Thoracic aorta (tissue), 2 donors: Measurements from ENCODE around the gene WAPL. TPM values are rescaled to one million over a fixed set of nuclear protein-coding genes. Genes with fewer than 3 reads are reported as not detected.
A peak's percentile ranks its signal among the peaks of the same experiment; 100 is the strongest.
"Not testable (repeated sequence)": the region's sequence is repeated elsewhere in the genome, so short reads cannot be mapped to it uniquely, and the experiment has no call there.

ENCODE experiments used
- ATAC-seq: fragments of 150-250 bp; one replicate; pipeline ENCODE4 v1.8.0; 2017; ENCODE audit warnings: low read depth; ENCODE audit not compliant: insufficient number of reproducible peaks, low FRiP score
- DNase-seq: peaks from one replicate; pipeline ENCODE4 v3.0.0-alpha.2; 2020; ENCODE audit warnings: low spot score
- H3K27ac ChIP-seq, 2 donors: fragments of 200-600 bp; sonication (generic); 1 replicate in 1 of 2; 2 replicates in 1 of 2; pipeline ENCODE4 v1.5.1; 2016; ENCODE audit warnings: mild to moderate bottlenecking in 2 of 2, moderate library complexity in 2 of 2
- H3K27me3 ChIP-seq: fragments of 200-600 bp; sonication (generic); replicated peaks from 2 replicates; pipeline ENCODE4 v1.6.0; 2016; ENCODE audit warnings: mild to moderate bottlenecking; ENCODE audit not compliant: insufficient read depth
- H3K36me3 ChIP-seq: fragments of 200-600 bp; sonication (generic); one replicate; pipeline ENCODE4 v1.5.1; 2016
- H3K4me1 ChIP-seq, 2 donors: fragments of 200-600 bp; sonication (generic); 1 replicate in 1 of 2; 2 replicates in 1 of 2; pipeline versions ENCODE4 v1.5.1 to v1.6.0; 2016; ENCODE audit warnings: low read depth in 2 of 2, mild to moderate bottlenecking in 1 of 2; ENCODE audit not compliant: control insufficient read depth in 1 of 2
- H3K4me3 ChIP-seq: fragments of 200-600 bp; sonication (generic); 2 replicates; pipeline ENCODE4 v1.5.1; 2016; ENCODE audit warnings: mild to moderate bottlenecking
- H3K9me3 ChIP-seq: fragments of 200-600 bp; sonication (generic); 2 replicates; pipeline ENCODE4 v1.5.1; 2016
- total RNA-seq, 2 donors: library from RNA; depleted of rRNA; stranded (reverse); fragments of >200 nt; gene quantifications; one replicate each; pipeline versions ENCODE4 v1.1.0 to v1.2.3, GENCODE V29; 2016
- TF ChIP-seq, protein P1 (sequence below): fragments of 200-600 bp; sonication (generic); IDR thresholded peaks from one replicate; pipeline ENCODE4 v1.5.1; 2019; ENCODE audit warnings: antibody characterized with exemption

WAPL gene
- total RNA-seq, 2 donors from 2014 or later, result 25.9 to 52.7 TPM

DNA sequence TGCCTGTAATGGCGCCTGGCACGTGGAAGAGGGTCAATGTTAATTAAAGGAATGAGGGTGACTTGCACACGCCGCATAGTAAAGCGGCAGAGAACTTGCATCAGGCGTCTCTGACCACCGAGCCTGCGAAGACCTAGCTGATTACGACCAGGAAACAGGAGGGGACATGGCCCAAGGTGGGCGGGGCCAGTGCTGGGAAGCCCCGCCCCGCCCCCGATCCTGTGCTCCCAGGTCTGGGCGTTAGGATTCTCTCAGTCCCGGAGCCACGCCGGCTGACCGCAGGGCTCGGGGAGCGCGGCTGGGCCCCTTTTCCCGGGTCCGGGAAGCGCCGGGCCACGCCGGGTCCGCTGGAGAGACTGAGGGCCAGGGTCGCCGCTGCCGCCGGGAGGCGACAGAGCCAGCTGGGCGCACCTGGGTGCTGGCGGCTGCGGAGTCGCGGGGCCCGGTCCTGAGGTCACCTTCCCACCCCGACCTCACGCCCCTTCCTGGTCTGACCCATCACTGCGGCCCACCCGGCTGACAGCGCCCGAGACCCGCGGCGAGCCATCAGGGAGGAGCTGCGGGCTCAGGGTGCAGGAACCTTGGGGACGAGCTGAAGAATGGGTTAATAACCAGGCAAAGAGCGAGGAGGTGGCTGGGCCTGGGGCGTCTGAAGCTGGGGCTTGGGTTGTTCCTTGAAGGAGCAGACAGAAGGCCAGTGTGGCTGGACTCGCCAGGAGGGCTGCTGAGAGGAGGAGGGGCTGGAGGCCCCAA is 132.0 kb downstream of the WAPL start:
- no peak overlapping the region for H3K27ac ChIP-seq
- DNase-seq, result no peak

DNA sequence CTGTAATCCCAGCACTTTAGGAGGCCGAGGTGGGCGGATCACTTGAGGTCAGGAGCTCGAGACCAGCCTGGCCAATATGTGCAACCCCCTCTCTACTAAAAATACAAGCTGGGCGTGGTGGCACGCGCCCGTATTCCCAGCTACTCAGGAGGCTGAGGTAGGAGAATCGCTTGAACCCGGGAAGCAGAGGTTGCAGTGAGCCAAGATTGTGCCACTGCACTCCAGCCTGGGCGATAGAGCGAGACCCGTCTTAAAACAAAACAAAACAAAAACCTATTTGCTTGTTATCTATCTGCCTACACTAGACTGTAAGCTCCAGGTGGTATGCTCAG is 132.5 kb downstream of the WAPL start:
- H3K27ac ChIP-seq, ATAC-seq, DNase-seq, H3K9me3 ChIP-seq, H3K4me1 ChIP-seq, H3K27me3 ChIP-seq, H3K36me3 ChIP-seq: not testable (repeated sequence)
- peak overlapping the region; percentile 57 for H3K4me3 ChIP-seq

More for the DNA sequence above, 132.0 kb downstream of the WAPL start:
- Histone ChIP-seq H3K4me1 (peaks cover 6 to 10% of the 10 kb centered on the region in 2 donors), H3K36me3 (no peaks in the 10 kb centered on the region), H3K4me3 (peak overlapping the region; percentile 57), H3K27me3 (no peaks in the 10 kb centered on the region), H3K9me3 (no peaks in the 10 kb centered on the region)
- TF ChIP-seq, protein P1, sequence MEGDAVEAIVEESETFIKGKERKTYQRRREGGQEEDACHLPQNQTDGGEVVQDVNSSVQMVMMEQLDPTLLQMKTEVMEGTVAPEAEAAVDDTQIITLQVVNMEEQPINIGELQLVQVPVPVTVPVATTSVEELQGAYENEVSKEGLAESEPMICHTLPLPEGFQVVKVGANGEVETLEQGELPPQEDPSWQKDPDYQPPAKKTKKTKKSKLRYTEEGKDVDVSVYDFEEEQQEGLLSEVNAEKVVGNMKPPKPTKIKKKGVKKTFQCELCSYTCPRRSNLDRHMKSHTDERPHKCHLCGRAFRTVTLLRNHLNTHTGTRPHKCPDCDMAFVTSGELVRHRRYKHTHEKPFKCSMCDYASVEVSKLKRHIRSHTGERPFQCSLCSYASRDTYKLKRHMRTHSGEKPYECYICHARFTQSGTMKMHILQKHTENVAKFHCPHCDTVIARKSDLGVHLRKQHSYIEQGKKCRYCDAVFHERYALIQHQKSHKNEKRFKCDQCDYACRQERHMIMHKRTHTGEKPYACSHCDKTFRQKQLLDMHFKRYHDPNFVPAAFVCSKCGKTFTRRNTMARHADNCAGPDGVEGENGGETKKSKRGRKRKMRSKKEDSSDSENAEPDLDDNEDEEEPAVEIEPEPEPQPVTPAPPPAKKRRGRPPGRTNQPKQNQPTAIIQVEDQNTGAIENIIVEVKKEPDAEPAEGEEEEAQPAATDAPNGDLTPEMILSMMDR, result no peak
- no peak for ATAC-seq

DNA sequence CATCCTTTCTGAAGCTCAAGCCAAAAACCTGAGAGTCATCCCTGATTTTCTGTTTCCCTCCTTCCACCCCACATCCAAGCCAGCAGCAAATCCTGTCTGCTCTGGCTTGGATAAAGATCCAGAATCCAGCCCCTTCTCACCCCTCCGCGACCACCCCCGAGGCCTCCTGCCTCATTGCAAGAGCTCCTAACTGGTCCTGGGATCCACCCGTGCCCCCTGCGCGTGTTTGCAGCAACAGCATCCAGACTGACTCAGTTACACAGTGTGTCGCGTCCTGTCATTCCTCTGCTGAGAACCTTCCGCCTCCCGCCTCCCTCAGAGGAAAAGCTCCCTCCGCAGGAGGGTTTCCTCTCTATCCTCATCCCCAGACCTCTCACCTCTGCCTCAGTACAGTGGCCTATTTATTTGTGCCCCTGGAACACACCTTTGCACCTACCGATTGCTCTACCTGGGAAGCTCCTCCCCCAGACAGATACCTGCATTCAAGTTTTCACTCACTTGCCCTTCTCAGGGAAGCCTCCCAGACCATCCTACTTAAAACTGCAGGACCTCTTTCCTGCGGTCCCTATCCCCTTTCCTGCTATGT is 133.4 kb downstream of the WAPL start:
- DNase-seq, result no peak
- peaks cover 6 to 10% of the 10 kb centered on the region in 2 donors for H3K4me1 ChIP-seq
- no peak for ATAC-seq
- H3K4me3 ChIP-seq, result no peak overlapping the region
- H3K36me3 ChIP-seq, result no peaks in the 10 kb centered on the region
- no peaks in the 10 kb centered on the region for H3K27me3 ChIP-seq
- TF ChIP-seq, protein P1, result no peak
- H3K27ac ChIP-seq, result no peak overlapping the region
- no peaks in the 10 kb centered on the region for H3K9me3 ChIP-seq

DNA sequence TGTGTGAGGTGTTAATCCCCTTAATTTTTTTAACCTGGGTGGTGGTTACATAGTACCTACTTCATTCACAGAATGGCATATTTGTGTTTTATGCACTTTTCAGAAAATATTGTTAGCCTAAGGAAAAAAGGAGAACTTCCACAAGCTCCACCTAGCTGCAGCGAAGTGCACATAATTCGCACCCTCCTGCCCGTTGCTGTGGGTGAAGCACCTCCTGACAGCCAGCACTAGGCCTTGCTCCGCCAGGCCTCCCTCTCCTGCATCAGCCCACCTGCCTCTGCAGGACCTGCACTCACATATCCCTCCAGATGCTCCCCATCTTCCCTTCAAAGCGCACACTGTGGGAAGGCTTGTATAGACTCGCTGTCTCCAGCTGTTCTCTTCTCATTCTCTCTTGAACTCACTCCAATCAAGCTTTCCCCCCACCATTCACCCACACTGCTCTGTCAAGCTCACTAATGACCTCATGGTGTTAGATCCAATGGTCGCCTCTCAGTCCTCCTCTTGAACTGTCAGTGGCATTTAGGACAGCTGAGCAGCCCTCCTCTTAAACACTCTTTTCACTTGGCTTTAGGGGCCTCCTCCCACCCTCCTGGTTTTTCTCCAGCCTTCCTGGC is 134.3 kb downstream of the WAPL start:
- ATAC-seq, result no peak
- Histone ChIP-seq H3K36me3 (no peaks in the 10 kb centered on the region), H3K9me3 (no peaks in the 10 kb centered on the region), H3K27me3 (no peaks in the 10 kb centered on the region), H3K27ac (no peak overlapping the region), H3K4me3 (no peak overlapping the region), H3K4me1 (peaks cover 6 to 10% of the 10 kb centered on the region in 2 donors)
- TF ChIP-seq, protein P1, result no peak
- no peak for DNase-seq

DNA sequence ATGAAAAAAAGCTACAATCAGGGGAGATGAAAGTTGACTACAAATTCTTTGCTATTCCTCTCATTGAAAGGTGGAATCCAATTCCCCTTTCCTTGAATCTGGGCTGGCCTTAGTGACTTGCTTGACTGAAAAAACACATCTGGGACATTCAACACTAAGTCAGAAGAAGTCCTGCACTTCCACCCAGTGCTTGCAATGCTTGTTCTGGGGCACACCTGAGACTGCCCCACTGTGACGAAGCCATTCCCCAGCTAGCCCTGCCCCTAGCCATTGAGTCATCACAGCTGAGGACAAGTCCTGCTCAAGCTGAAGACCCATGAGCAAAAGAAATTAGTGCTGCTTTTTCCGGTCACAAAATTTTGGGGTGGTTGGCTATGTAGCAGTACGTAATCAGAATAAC is 135.8 kb downstream of the WAPL start:
- H3K36me3 ChIP-seq, result no peaks in the 10 kb centered on the region
- no peaks in the 10 kb centered on the region for H3K27me3 ChIP-seq
- no peak for DNase-seq
- ATAC-seq, result no peak
- no peak overlapping the region for H3K4me3 ChIP-seq
- H3K27ac ChIP-seq, result no peak overlapping the region
- H3K4me1 ChIP-seq, result peaks cover 6 to 10% of the 10 kb centered on the region in 2 donors
- no peaks in the 10 kb centered on the region for H3K9me3 ChIP-seq
- TF ChIP-seq, protein P1, result no peak

Other genes with a start within 250 kb of the WAPL start
- under 1 TPM; 0.27 to 0.85 TPM for gene GRID1, start 155.0 kb downstream of the WAPL start, total RNA-seq
- gene OPN4, start 132.8 kb upstream of the WAPL start, total RNA-seq, result not detected
- 10 to 100 TPM; 59.5 to 63.8 TPM for gene LDB3, start 146.7 kb upstream of the WAPL start, total RNA-seq
- gene BMPR1A, start 234.8 kb upstream of the WAPL start, total RNA-seq, result 100 to 1,000 TPM in 1 of 2 donors, 10 to 100 TPM in 1; 69.0 to 130 TPM